ENCODE data around the gene GGA1.
A peak's percentile ranks its signal among the peaks of the same experiment; 100 is the strongest.

GGA1 gene, protein sequence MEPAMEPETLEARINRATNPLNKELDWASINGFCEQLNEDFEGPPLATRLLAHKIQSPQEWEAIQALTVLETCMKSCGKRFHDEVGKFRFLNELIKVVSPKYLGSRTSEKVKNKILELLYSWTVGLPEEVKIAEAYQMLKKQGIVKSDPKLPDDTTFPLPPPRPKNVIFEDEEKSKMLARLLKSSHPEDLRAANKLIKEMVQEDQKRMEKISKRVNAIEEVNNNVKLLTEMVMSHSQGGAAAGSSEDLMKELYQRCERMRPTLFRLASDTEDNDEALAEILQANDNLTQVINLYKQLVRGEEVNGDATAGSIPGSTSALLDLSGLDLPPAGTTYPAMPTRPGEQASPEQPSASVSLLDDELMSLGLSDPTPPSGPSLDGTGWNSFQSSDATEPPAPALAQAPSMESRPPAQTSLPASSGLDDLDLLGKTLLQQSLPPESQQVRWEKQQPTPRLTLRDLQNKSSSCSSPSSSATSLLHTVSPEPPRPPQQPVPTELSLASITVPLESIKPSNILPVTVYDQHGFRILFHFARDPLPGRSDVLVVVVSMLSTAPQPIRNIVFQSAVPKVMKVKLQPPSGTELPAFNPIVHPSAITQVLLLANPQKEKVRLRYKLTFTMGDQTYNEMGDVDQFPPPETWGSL
- 86.1 to 97.6 reads per million in 2 donors for total RNA-seq

DNA sequence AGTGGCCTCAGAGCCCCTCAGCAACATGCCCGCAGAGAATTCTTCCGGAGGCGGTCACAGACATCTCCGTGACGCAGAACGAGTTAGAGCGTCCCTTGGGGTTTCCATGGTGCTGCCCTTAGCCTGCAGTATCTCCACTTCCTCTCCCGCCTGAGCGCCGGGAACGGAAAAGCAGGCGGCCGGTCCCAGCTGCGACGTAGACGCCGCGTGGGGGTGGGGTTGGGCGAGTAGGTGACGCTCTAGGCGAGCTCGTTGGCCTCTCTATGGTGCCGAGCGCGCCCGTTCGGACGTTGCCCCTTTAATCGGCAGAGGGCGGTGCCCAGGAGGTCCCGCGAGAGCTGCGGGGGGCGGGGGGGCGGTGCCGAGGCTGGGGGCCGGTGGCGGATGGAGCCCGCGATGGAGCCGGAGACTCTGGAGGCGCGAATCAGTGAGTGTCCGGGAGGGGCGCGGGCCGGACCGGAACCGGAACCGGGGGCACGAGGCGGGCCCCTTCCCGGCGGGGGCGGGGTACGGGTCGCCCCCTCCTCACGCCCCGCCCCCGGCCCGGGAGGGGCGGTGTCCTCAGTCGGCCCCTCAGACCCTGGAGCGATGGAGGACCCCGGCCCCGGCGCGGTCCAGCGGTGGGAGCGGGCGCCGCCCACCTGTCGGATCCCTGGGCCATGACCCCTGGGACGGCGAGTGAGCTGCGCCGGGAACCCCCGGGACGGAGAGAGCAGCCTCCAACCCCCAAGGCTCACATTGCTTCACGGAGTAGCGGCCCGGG, at the start of gene GGA1:
Gene GGA1, plus strand, starts transcription at position 358 of the 763 bp plus-strand sequence. Its CDS starts 27 bp downstream, at position 385.
- peak; percentile 86 to 100 (median 96) for DNase-seq

GRCh38 chr22:37559521-37559900, 49.1 kb upstream of the GGA1 start:
- no peak for DNase-seq

DNA sequence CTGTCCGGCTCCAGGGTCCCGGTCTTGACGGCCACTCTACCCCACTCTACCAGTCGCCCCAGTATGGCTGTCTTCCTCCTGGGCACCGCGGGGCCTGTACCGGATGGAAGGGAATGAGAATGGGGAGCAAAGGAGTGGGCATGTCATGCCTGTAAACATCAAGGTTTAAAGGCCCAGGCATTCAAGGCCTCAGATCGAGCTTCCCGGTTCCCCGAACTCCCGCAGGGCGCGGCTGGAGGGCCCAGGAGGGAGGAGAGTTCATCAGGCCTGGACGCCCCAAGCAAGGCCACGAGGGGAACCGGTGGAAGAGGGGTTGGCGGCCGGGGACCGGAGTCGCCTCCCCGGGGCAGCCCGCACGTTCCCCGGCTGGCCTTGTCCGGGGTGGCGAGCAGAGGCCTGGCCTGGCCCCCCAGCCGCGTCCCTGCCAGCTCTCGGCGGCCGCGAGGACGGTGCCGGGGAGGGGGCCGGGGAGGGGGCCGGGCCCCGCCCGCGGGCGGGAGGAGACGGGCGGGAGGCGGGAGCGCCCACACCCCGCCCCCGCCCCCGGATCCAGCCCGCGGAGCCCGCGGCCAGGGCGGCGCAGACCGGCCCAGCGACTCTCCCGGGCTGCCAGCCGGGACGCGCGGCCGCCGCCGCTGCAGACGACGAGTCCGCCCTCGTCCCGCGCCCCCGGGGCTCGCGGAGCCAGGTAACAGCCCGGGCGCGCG, 48.6 kb upstream of the GGA1 start, which contains the start of gene CDC42EP1:
Gene CDC42EP1, plus strand, starts transcription at position 580 of the 707 bp plus-strand sequence. CDS start 5,870 bp downstream, outside the sequence.
- DNase-seq, result no peak

- no peak for DNase-seq
Measured at GRCh38 chr22:37560608-37561211, 47.9 kb upstream of the GGA1 start.

DNA sequence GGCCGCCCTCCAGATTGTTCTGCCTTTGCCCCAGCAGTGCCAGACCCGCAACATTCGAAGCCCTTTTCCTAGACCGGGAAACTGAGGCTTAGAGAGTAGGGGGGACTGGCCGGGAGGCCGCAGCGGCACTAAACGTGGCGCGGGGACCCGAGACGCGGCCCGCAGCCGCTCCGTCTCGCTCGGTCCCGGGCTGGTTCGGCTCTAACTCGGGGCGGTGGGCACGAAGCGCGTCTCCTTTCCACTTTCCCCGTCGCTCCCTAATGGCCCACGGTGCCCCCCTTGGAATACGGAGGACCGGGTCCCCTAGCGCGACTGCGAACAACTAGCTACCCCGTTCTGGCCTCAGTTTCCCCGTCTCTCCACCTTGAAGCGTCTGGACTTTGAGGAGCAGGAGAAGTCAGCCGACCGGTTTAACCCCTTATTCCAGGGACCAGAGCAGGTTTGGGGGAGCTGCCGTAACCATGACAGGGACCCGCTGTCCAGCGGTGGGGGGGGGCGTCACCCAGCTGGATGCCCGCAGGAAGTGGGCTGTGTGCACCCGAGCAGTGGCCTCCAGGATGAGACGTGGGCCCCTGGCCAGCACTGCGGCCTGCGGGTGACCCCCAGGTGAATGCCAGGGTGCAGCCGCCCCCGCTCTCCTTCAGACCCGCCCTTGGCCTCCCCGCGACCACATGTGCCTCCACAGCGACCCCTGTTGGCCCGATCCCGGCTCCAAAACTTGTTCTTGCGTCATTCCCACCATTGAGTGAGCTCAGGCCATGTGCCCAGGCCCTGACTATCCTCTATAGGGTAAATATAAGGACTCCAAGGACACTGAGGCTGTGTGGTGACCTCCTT, 47.2 kb upstream of the GGA1 start:
- peak; percentile 50 to 74 (median 60) for DNase-seq

- no peak for DNase-seq
Measured at GRCh38 chr22:37562049-37562875, 46.4 kb upstream of the GGA1 start.

GRCh38 chr22:37563153-37564081, 45.2 kb upstream of the GGA1 start:
- no peak for DNase-seq

GRCh38 chr22:37564111-37564711, 44.4 kb upstream of the GGA1 start:
- DNase-seq, result no peak

GRCh38 chr22:37565830-37566229, 42.8 kb upstream of the GGA1 start:
- no peak for DNase-seq

GRCh38 chr22:37566329-37566837, 42.3 kb upstream of the GGA1 start:
- DNase-seq, result peak in 3 of 5 experiments; percentile 17 to 57 (median 40)

- DNase-seq, result peak; percentile 82 to 94 (median 83)
Measured at GRCh38 chr22:37566903-37567798, 41.5 kb upstream of the GGA1 start.

GRCh38 chr22:37568012-37568411, 40.6 kb upstream of the GGA1 start:
- no peak for DNase-seq

GRCh38 chr22:37568448-37569008, 40.1 kb upstream of the GGA1 start:
- DNase-seq, result no peak

DNA sequence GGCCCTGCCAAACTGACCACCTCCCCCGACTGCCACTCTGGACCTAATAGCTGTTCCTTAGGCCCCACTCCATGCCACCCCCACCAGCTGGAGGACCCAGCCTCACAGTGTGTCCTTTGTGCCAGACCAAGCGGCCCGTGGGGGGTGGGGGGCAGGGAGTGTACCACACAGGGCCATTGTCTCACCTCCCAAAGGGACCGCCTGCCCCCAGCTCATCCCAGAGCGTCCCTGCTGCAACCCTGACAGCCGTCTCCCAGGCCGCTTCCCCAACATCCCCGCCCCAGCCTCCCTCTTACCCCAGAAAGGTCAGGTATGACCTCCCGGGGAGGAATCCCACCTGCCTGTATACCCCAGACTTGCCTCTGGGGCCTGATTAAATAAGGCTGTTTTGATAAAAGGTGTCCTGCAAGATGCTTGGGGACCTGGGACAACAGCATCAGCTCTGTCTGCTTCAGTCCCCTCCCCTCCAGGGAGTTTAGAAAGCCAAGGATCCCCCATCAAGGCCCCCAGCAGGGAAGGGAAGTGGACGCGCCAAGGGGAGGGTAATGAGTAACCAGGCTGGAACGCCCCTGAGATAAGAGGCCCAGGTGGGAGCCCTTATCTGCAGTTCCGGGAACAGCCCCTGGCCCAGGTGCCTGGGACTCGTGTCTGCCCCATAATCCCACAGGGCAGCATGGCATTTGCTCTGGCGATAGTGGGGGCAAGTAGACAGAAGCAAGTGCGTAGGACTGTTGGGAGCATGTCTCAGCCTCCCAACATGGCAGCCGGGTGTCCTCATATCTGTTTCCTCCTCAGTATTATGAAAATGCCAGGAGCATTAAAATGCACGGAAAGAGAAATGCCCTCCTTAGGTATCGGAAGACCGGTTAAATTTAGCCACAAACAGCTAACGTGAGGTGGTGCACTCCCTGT, 39.4 kb upstream of the GGA1 start:
- no peak for DNase-seq

DNA sequence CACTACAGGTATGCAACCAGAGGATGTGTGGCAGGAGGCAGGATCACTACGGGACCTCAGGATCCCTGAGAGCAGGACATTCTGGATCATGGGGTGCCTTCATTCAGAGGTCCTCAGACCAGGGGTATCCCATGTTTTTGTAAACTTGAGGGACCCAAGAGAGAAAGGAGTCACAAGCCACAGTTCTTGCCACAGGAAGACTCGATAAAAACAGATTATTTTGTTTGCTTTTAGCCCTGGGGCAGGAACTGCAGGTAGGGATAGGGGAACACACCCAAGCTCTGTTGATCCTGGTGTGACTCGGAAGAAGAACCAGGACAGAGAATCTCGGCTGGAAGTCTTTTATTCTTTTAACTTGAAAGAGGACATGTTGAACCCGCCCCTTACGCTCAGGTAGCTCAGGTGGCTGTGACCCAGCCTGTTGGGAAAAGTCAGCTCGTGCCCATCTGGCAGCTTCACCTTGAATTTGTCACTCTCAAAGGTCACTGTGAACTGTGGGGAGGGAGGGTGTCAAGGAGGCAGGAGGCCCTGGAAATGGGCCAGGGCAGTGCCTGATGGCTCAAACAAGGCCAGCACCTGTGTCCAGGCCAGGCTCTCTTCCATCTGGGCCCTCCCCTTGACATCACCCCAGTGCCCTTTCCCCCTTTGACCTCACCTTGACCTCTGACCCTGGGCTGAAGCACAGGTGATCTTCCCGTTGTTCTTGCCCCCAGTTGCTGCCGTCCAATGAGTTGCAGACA, 38.5 kb upstream of the GGA1 start:
- DNase-seq, result no peak

Data from T-helper 2 cell (primary cell).